Spinal cord (tissue), 10 donors: ENCODE data around the gene ZC3H12A. TPM values are rescaled to one million over a fixed set of nuclear protein-coding genes. Genes with fewer than 3 reads are reported as not detected.

ENCODE experiments used
- DNase-seq, 6 donors: peaks; one replicate each; pipeline versions ENCODE4 v3.0.0 to v3.0.0-alpha.2; 2013 to 2015; ENCODE audit warnings: low spot score in 6 of 6, low read depth in 4 of 6
- H3K27ac ChIP-seq: one replicate; pipeline ENCODE4 v1.5.1; 2013; ENCODE audit warnings: low read depth, low read length, control low read depth
- H3K27me3 ChIP-seq: one replicate; pipeline ENCODE4 v1.6.1; 2013; ENCODE audit warnings: low read length; ENCODE audit not compliant: control insufficient read depth, insufficient read depth
- H3K36me3 ChIP-seq: one replicate; pipeline ENCODE4 v1.6.1; 2013; ENCODE audit warnings: low read length; ENCODE audit not compliant: control insufficient read depth, insufficient read depth
- H3K4me1 ChIP-seq: one replicate; pipeline ENCODE4 v1.6.1; 2013; ENCODE audit warnings: low read length; ENCODE audit not compliant: control insufficient read depth, insufficient read depth
- H3K4me3 ChIP-seq: one replicate; pipeline ENCODE4 v1.5.1; 2013; ENCODE audit warnings: low read depth, low read length, control low read depth
- H3K9me3 ChIP-seq: one replicate; pipeline ENCODE4 v1.6.1; 2013; ENCODE audit warnings: low read length; ENCODE audit not compliant: control insufficient read depth, insufficient read depth
- WGBS: methylation state at CpG from one replicate; pipeline ENCODE4 v1.1.5; 2013; ENCODE audit warnings: missing lambda C conversion rate; ENCODE audit not compliant: insufficient coverage; 5-methylcytosine and 5-hydroxymethylcytosine counted together
- polyA plus RNA-seq, 2 donors: library from polyadenylated mRNA; unstranded; fragments of 120-200 nt; gene quantifications; one replicate each; pipeline ENCODE4 v1.2.1, GENCODE V29; 2013; ENCODE audit not compliant: insufficient read length in 2 of 2
- small RNA-seq: library from RNA; depleted of rRNA; stranded (forward); fragments of <200 nt; gene quantifications from one replicate; pipeline ENCODE3, GENCODE V24; 2014; ENCODE audit warnings: low replicate concordance
- total RNA-seq, 2 donors: library from RNA; depleted of rRNA in 1 of 2; stranded (reverse); fragments of 120-200 nt in 1 of 2; fragments of >200 nt in 1 of 2; gene quantifications; one replicate each; pipeline versions ENCODE4 v1.2.3 to v1.2.4, GENCODE V29; 2013 to 2014
- donor health status: healthy.

Gene ZC3H12A
- total and polyA plus RNA-seq, 4 donors, result 0.65 to 2.4 (median 1.2) TPM

DNA sequence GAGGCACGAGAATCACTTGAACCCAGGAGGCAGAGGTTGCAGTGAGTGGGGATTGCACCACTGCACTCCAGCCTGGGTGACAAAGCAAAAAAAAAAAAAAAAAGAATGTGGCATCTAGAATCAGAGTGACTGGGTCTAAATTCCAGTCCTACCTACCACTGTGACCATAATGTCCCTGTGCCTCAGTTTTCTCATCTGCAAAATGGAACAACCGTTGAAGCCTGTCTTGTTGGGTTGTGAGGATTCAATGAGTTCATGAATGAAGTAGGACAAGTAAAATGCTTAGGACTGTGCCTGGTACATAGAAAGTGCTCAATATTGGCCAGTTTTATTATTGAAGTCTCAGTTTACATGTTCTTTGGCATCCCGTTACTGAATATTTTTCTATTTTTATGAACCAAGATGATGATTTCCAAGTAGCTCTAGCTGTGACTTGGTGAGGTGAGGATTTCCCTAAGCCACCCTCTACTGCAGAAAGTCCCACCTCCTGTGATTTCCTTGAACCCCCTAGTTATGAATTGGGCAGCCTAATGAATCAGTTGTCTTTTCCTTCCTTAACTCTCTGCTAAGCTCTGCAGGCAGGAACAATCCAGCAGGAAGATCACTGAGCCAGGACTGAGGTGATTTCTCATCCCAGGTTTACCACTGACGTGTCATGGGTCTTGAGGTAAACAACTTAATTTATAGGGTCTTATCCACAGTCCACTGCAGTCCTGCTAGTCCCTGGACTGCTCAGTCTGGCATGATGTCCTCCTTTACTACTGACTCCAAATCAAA is 59.1 kb downstream of the ZC3H12A start:
- Histone ChIP-seq H3K9me3 (no peaks in the 10 kb centered on the region), H3K27me3 (no peaks in the 10 kb centered on the region), H3K4me1 (no peaks in the 10 kb centered on the region), H3K4me3 (no peak overlapping the region), H3K36me3 (peaks cover 13% of the 10 kb centered on the region), H3K27ac (no peak overlapping the region)
- WGBS, result 100% methylated on average over 2 of the region's 4 CpGs
- no peak for DNase-seq

Small RNA genes lying within 50 kb of the gene (small RNA-seq; reads per million reads assigned to genes)
- gene MIR5581, result 0.08 reads per million

Other genes with a start within 250 kb of the ZC3H12A start
- 10 to 100 TPM; 74.2 to 77.1 TPM for gene MEAF6, start 40.2 kb downstream of the ZC3H12A start, total RNA-seq
- gene MEAF6, start 40.2 kb downstream of the ZC3H12A start, polyA plus RNA-seq, result 100 to 1,000 TPM; 133 to 139 TPM
- 10 to 100 TPM; 11.3 to 12.9 TPM for gene SNIP1, start 79.7 kb downstream of the ZC3H12A start, total RNA-seq
- 10 to 100 TPM in 1 of 2 donors, 1 to 10 TPM in 1; 9.5 to 14.7 TPM for gene SNIP1, start 79.7 kb downstream of the ZC3H12A start, polyA plus RNA-seq
- 10 to 100 TPM in 1 of 2 donors, 1 to 10 TPM in 1; 4.7 to 56.0 TPM for gene DNALI1, start 82.4 kb downstream of the ZC3H12A start, total RNA-seq
- 10 to 100 TPM; 47.5 to 59.7 TPM for gene DNALI1, start 82.4 kb downstream of the ZC3H12A start, polyA plus RNA-seq
- 10 to 100 TPM; 41.7 to 67.6 TPM for gene GNL2, start 121.4 kb downstream of the ZC3H12A start, total RNA-seq
- 10 to 100 TPM; 37.3 to 44.8 TPM for gene GNL2, start 121.4 kb downstream of the ZC3H12A start, polyA plus RNA-seq
- gene RSPO1, start 160.3 kb downstream of the ZC3H12A start, total RNA-seq, result under 1 TPM in 1 of 2 donors, not detected in 1; 0.06 TPM
- gene RSPO1, start 160.3 kb downstream of the ZC3H12A start, polyA plus RNA-seq, result under 1 TPM; 0.27 to 0.29 TPM
- gene CDCA8, start 217.9 kb downstream of the ZC3H12A start, total RNA-seq, result 1 to 10 TPM; 2.2 to 2.5 TPM
- 1 to 10 TPM; 7.9 to 8.1 TPM for gene CDCA8, start 217.9 kb downstream of the ZC3H12A start, polyA plus RNA-seq